ENCODE data around the gene TNFRSF25.
A peak's percentile ranks its signal among the peaks of the same experiment; 100 is the strongest.
"Not testable (repeated sequence)": the region's sequence is repeated elsewhere in the genome, so short reads cannot be mapped to it uniquely, and the experiment has no call there.

The TNFRSF25 gene

DNA sequence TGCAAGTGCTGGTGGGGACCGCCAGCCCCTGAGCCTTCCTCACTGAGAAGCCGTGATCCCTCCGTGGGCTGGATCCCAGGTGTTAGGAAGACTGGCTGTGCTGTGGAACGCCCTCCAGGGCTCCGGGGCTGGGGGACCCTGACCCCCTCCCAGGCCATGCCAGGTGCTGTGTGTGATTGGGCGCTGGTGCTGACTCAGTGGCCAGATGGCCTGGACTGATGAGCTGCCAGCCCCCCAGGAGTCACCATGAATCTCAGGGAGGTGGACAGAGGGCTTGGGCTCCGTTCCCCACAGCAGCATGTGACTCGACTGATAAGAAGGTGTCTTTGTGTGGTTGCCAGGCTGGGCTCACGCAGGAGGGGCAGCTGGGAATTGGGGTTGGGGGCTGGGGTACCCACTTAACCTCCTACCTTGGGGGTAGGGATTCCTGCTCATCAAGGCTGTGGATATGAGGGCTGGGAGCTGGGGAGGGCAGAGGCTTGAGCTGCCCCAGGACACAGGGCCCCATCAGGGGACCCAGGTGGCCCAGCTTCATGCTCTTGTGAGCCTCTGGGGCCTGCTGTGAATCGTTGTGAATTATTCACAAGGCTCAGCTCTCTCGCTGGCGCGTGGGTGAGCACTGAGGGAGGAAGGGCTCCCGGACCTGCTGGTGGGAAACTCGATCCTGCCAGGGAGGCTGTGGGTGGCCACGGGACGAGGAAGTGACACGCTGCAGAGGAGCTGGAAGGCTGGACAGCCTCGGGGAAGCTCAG, 36.1 kb downstream of the TNFRSF25 start:
- DNase-seq: not testable (repeated sequence)

- not testable (repeated sequence) for DNase-seq
These were observed 37.5 kb downstream of the TNFRSF25 start for GRCh38 chr1:6428453-6428852.

DNA sequence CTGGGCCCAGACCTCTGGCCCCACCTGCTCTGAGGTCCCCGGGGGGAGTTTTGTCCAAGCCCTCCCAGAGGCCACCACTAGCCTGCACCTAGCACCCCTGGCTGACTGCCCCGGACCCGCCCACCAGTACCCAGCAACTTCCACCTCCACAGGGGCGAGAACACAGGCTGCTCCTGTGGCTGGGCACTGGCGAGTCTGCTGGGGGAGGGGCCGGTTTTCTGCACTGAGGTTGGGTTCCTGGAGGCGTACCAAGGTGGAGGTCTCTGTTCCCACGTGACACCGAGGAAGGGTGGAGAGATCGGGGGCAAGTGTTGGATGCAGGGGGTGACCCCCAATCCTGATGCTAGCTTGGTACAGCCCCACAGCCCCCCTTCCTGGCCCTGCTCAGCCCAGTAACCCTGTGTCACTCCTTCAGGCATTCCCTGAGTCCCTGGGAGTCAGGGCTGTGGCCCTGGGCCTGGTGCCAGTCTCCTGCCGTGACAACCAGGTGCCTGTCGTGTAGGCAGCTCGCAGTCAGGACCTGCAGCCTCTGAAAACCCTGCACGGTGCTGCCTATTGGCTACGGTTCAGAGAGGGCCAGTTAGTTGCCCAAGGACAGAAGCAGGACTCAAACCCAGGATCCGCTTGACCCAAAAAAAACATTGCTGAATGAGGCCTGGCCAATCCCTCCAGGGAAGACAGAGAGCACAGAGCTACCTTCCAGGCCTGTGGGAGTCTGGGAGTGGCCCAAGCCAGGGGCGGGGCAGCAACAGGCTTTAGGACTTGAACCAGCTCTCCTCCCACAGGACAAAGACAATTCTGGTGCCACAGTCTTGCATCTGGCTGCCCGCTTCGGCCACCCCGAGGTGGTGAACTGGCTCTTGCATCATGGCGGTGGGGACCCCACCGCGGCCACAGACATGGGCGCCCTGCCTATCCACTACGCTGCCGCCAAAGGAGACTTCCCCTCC, 38.3 kb downstream of the TNFRSF25 start:
- no peak for DNase-seq

- no peak for DNase-seq
These were observed 39.0 kb downstream of the TNFRSF25 start for GRCh38 chr1:6426972-6427350.

DNA sequence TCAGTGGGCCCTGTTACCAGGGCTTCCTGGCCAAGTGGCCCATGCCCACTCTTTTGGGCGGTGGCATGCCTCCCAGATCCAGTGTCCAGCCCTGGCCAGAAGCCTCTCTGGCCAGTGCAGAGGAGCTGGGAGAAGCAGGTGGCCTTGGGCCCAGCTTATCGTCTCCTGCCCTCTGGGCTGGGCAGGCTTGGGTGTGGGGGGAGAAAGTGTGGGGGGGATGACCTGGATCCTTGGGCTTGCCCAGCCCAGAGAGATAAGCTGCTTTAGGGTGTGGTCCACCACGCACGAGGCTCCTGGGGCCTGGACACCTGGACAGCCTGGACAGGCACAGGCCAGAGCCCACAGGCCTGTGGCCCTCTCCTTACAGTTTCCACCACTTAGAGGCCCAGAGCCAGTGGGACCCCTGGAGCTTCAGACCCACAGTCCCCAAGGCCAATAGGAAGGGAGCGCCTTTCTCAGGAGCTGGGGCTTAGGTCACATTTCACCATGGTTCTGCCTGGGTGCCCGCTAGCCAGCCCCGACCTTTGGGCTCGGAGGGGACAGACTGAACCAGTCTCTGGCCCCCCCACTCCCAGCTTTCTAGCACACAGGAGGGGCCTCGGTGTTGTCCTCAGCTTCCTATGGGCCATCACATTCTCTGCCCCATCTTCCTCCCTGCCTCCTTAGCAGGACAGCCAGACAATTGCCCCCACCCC, 39.5 kb downstream of the TNFRSF25 start:
- no peak for DNase-seq

DNA sequence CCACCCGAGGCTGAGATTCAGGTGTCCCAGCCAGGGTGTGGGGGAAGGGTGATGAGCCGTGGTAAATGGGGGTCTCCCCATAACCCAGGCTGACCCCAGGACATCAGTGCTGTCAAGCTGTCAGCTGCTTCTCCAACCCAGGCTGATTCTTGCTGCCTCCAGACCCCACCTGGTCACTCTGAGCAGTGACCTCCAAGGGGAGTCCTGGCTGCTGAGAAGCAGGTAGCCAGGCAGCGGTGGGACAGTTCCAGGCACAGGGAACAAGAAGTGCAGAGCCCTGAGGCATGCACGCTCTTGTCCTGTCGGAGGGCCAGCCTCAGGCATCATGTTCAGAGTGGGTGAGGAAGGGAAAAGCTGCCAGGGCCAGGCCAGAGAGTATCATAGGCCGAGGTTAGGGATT, 40.3 kb downstream of the TNFRSF25 start:
- DNase-seq: no peak

DNA sequence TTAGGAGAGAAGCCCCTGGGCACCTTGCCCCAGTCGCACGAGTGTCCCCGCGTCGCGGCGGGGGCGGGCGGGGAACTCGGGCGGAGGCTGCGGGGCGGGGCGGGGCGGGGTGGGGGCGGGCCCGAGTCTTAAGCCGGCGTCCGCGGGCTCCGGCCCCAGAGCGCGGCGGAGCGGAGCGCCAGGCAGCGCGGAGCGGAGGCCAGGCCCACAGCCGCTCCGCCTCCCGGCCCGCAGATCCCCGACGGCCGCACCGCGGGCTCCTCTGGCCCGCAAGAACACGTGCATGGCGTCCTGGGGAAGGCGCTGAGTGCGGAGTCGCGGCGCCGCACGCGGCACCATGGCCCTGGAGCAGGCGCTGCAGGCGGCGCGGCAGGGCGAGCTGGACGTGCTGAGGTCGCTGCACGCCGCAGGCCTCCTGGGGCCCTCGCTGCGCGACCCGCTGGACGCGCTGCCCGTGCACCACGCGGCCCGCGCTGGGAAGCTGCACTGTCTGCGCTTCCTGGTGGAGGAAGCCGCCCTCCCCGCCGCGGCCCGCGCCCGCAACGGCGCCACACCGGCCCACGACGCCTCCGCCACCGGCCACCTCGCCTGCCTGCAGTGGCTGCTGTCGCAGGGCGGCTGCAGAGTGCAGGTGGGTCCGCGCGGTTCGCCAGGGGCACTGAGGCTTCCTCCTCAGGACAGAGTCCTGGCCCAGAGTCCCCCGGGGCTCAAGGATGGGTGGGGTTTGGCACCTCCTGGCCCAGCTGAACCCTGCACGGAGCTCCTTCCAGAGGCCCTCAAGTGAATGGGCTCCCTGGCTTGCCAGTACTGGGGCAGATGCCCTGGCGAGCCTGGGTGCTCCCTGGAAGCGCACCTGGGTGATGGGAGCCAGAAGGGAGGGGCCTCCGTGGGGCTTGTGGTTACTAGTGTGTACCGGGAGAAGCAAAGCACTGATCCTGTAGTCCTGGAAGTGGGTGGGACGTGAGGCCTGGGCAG, 41.1 kb downstream of the TNFRSF25 start, which contains the start of gene ESPN:
TSS of gene ESPN (plus strand) at position 158 of the 975 bp plus-strand sequence. CDS start at position 338, 180 bp downstream.
- no peak for DNase-seq

DNA sequence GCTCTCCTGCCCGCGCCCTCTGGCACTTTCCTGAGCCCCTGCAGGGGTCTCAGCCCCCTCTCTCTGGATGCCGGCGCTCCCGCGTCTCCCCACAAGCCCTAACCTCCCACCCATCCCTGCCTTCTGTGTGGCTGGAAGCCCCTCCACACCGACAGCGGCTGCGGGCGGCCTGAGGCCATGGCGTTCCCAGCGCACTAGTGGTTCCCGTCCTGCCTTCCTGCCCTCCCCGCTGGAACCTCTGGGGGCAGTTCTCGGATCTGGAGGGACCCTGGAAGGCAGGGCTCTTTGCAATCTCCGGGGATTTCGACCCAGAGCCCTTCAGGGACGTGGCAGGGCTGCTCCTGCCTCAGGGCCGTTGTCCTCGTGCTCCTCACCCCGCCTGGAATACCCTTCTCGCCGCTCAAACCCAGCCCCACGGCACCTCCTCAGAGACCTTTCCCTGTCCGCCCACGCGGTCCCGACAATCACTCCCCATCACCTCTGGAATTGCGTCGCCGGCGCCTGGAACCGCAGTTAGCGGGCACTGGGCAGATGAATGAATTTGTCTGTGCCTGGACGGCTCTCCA, 41.9 kb downstream of the TNFRSF25 start:
- DNase-seq: no peak

GRCh38 chr1:6423321-6423999, 42.5 kb downstream of the TNFRSF25 start:
- peak; percentile 22 for DNase-seq

- no peak for DNase-seq
These were observed 44.7 kb downstream of the TNFRSF25 start for GRCh38 chr1:6421266-6421665.

- no peak for DNase-seq
These were observed 45.4 kb downstream of the TNFRSF25 start for GRCh38 chr1:6420454-6421042.

GRCh38 chr1:6419804-6420453, 46.0 kb downstream of the TNFRSF25 start, which contains the start of gene HES2:
HES2 (minus strand) TSS chr1:6419919; CDS start chr1:6419820, 99 bp downstream.
- DNase-seq: no peak

DNA sequence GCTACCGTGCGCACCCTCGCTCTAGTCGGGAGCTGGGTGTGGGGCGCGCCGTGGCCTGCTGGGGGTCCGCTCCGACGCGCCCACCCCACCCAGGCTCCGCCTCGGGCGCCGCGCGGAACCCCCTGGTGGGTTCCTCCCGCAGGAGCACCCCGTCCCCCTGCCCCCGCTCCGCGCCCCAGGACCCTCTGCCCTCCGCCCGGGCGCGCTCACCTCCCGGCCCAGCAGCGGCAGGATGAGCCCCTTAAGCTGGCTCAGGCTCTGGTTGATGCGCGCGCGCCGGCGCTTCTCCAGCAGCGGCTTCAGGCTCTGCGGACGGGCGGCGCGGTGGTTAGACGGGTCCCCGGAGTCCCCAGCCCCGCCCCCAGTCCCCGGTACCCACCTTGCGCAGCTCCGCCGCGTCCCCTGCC, 46.6 kb downstream of the TNFRSF25 start:
- DNase-seq: no peak

GRCh38 chr1:6418668-6419396, 47.1 kb downstream of the TNFRSF25 start:
- no peak for DNase-seq

GRCh38 chr1:6417961-6418667, 47.9 kb downstream of the TNFRSF25 start:
- no peak for DNase-seq

- DNase-seq: no peak
These were observed 49.1 kb downstream of the TNFRSF25 start for GRCh38 chr1:6416906-6417305.

DNA sequence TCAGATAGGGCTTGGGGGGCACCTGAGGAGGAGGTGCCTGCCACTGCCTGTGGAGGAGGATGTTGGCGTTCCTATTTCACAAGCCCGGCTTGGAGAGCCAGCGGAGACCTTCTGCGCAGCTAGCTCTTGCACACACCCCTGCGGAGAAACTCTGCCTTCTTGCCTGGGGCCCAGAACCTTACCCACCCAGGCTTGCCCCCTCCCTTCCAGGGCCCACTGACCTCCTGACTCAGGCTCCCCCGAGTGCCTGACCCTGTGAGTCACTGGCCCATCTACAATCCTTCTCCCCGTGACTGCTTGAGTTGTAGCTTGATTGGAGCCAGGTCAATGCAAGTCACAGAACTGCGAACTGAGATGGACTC, 49.7 kb downstream of the TNFRSF25 start:
- DNase-seq: no peak

DNA sequence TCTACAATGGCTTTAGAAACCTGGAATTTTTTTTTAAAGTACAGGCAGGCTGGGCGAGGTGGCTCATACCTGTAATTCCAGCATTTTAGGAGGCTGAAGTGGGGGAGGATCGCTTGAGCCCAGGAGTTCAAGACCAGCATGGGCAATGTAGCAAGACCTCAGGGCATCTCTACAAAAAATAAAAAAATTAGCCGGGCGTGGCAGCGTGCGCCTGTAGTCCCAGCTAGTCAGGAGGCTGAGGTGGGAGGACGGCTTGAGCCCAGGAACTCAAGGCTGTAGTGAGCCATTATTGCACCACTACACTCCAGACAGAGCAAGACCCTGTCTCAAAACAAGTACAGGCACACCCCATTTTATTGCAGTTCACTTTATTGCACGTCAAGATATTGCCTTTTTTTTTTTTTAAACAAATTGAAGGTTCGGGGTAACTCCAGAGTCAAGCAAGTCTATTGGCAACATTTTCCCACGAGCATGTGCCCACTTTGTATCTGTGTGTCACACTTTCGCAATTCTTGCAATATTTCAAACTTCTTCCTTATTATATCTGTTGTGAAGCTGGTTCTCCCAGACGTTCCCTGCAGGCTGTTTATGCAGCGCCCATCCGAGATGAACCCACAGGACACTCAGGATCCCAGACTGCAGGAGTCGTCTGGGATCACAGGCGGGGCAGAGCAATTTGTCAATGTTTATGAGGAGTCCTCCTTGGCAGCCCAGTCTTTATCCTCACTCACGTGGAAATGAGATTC, 50.9 kb downstream of the TNFRSF25 start:
- DNase-seq: no peak

Measured in NCI-H1417 treated with DMSO at 0.1 percent for 48 hours (cell line).